ENCODE results near the gene CEP55.

DNA sequence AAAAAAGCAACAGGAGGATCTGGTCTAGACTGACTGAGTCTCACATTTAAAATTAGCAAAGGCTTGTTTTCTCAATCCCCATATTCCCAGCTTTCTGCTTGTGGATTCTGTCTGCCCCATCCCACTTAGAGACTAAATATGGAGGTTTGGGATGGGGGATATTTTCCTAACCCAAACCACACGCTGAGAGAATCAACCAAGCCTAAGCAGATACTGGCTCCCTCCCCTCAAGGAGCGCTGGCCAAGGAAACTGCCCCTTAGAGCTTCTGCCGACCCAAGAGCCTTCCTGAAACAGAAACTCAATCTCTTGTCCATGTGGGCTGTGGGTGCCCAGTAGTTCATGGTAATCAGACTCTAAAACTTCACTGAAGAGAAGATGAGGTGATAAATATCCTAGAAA, 74.0 kb downstream of the CEP55 start:
- TF ChIP-seq, protein P1, sequence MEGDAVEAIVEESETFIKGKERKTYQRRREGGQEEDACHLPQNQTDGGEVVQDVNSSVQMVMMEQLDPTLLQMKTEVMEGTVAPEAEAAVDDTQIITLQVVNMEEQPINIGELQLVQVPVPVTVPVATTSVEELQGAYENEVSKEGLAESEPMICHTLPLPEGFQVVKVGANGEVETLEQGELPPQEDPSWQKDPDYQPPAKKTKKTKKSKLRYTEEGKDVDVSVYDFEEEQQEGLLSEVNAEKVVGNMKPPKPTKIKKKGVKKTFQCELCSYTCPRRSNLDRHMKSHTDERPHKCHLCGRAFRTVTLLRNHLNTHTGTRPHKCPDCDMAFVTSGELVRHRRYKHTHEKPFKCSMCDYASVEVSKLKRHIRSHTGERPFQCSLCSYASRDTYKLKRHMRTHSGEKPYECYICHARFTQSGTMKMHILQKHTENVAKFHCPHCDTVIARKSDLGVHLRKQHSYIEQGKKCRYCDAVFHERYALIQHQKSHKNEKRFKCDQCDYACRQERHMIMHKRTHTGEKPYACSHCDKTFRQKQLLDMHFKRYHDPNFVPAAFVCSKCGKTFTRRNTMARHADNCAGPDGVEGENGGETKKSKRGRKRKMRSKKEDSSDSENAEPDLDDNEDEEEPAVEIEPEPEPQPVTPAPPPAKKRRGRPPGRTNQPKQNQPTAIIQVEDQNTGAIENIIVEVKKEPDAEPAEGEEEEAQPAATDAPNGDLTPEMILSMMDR (IDR thresholded peaks at IDR 0.05; ENCODE audit: low read depth, low read length, missing input control): no peak
- TF ChIP-seq, protein P2, sequence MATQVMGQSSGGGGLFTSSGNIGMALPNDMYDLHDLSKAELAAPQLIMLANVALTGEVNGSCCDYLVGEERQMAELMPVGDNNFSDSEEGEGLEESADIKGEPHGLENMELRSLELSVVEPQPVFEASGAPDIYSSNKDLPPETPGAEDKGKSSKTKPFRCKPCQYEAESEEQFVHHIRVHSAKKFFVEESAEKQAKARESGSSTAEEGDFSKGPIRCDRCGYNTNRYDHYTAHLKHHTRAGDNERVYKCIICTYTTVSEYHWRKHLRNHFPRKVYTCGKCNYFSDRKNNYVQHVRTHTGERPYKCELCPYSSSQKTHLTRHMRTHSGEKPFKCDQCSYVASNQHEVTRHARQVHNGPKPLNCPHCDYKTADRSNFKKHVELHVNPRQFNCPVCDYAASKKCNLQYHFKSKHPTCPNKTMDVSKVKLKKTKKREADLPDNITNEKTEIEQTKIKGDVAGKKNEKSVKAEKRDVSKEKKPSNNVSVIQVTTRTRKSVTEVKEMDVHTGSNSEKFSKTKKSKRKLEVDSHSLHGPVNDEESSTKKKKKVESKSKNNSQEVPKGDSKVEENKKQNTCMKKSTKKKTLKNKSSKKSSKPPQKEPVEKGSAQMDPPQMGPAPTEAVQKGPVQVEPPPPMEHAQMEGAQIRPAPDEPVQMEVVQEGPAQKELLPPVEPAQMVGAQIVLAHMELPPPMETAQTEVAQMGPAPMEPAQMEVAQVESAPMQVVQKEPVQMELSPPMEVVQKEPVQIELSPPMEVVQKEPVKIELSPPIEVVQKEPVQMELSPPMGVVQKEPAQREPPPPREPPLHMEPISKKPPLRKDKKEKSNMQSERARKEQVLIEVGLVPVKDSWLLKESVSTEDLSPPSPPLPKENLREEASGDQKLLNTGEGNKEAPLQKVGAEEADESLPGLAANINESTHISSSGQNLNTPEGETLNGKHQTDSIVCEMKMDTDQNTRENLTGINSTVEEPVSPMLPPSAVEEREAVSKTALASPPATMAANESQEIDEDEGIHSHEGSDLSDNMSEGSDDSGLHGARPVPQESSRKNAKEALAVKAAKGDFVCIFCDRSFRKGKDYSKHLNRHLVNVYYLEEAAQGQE (IDR thresholded peaks at IDR 0.05): no peak
- TF ChIP-seq, protein P3, sequence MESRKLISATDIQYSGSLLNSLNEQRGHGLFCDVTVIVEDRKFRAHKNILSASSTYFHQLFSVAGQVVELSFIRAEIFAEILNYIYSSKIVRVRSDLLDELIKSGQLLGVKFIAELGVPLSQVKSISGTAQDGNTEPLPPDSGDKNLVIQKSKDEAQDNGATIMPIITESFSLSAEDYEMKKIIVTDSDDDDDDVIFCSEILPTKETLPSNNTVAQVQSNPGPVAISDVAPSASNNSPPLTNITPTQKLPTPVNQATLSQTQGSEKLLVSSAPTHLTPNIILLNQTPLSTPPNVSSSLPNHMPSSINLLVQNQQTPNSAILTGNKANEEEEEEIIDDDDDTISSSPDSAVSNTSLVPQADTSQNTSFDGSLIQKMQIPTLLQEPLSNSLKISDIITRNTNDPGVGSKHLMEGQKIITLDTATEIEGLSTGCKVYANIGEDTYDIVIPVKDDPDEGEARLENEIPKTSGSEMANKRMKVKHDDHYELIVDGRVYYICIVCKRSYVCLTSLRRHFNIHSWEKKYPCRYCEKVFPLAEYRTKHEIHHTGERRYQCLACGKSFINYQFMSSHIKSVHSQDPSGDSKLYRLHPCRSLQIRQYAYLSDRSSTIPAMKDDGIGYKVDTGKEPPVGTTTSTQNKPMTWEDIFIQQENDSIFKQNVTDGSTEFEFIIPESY (IDR thresholded peaks at IDR 0.05): no peak
- TF ChIP-seq YY1 (IDR thresholded peaks at IDR 0.05) (no peak), GABPA (IDR thresholded peaks at IDR 0.05 in 1 of 2, conservative IDR thresholded peaks at IDR 0.05 in 1 of 2) (no peak), TAF1 (conservative IDR thresholded peaks at IDR 0.05) (no peak), JUND (IDR thresholded peaks at IDR 0.05) (no peak), RAD21 (IDR thresholded peaks at IDR 0.05) (no peak), EGR1 (IDR thresholded peaks at IDR 0.05; ENCODE audit: low read depth in 2 of 2) (no peak), MAX (IDR thresholded peaks at IDR 0.05) (no peak), SP1 (IDR thresholded peaks at IDR 0.05) (no peak), ATF3 (IDR thresholded peaks at IDR 0.05) (no peak)
